IPS-20b (cell line): ENCODE measurements around the gene ALOX15B.
"Not testable (repeated sequence)": the region's sequence is repeated elsewhere in the genome, so short reads cannot be mapped to it uniquely, and the experiment has no call there.

Source experiments
- H3K27ac ChIP-seq: one replicate; pipeline ENCODE4 v1.5.1; 2013; ENCODE audit warnings: low read length
- H3K27me3 ChIP-seq: 2 replicates; pipeline ENCODE4 v1.6.1; 2013; ENCODE audit warnings: mild to moderate bottlenecking, low read length, inconsistent platforms; ENCODE audit not compliant: insufficient read depth
- H3K36me3 ChIP-seq: 2 replicates; pipeline ENCODE4 v1.6.1; 2013; ENCODE audit warnings: low read depth, mild to moderate bottlenecking, inconsistent platforms, low read length, moderate library complexity; ENCODE audit not compliant: insufficient read depth
- H3K4me1 ChIP-seq: 2 replicates; pipeline ENCODE4 v1.6.1; 2013; ENCODE audit warnings: mild to moderate bottlenecking, control low read depth, inconsistent platforms, low read length, moderate library complexity; ENCODE audit not compliant: insufficient read depth
- H3K4me3 ChIP-seq: 2 replicates; pipeline ENCODE4 v1.5.1; 2013; ENCODE audit warnings: mild to moderate bottlenecking, low read length, inconsistent platforms
- H3K9ac ChIP-seq: 2 replicates; pipeline ENCODE4 v1.6.1; 2013; ENCODE audit warnings: low read depth, mild to moderate bottlenecking, inconsistent platforms, low read length, moderate library complexity
- H3K9me3 ChIP-seq: 2 replicates; pipeline ENCODE4 v1.6.1; 2013; ENCODE audit warnings: mild to moderate bottlenecking, low read depth, low read length, inconsistent platforms; ENCODE audit not compliant: insufficient read depth

ALOX15B gene

GRCh38 chr17:8059131-8059530, 20.3 kb downstream of the ALOX15B start:
- Histone ChIP-seq H3K9me3 (no peaks in the 10 kb centered on the region), H3K27ac (no peak overlapping the region), H3K9ac (no peak overlapping the region), H3K4me3 (no peak overlapping the region), H3K4me1 (peaks cover 22% of the 10 kb centered on the region), H3K36me3 (no peaks in the 10 kb centered on the region), H3K27me3 (peaks cover 70% of the 10 kb centered on the region)

- Histone ChIP-seq H3K27ac (no peak overlapping the region), H3K36me3 (no peaks in the 10 kb centered on the region), H3K9ac (no peak overlapping the region), H3K4me1 (peaks cover 26% of the 10 kb centered on the region), H3K9me3 (no peaks in the 10 kb centered on the region), H3K27me3 (peaks cover 82% of the 10 kb centered on the region), H3K4me3 (no peak overlapping the region)
Measured at GRCh38 chr17:8060274-8060673, 21.4 kb downstream of the ALOX15B start.

- Histone ChIP-seq H3K4me3 (peak overlapping the region; percentile 36; the same call in 1 of the 2 replicates), H3K27me3 (peaks cover 81% of the 10 kb centered on the region), H3K9ac (peak overlapping the region; percentile 21; the same call in 1 of the 2 replicates), H3K4me1 (peaks cover 26% of the 10 kb centered on the region)
- not testable (repeated sequence) for H3K27ac ChIP-seq, H3K36me3 ChIP-seq, H3K9me3 ChIP-seq
Measured at GRCh38 chr17:8061851-8062250, 23.0 kb downstream of the ALOX15B start.

- H3K4me3 ChIP-seq = peak overlapping the region; percentile 44
- peaks cover 81% of the 10 kb centered on the region for H3K27me3 ChIP-seq
- no peaks in the 10 kb centered on the region for H3K36me3 ChIP-seq
- H3K9me3 ChIP-seq = no peaks in the 10 kb centered on the region
- H3K9ac ChIP-seq = peak overlapping the region; percentile 14; the same call in 1 of the 2 replicates
- H3K27ac ChIP-seq = no peak overlapping the region
- peaks cover 26% of the 10 kb centered on the region for H3K4me1 ChIP-seq
Measured at GRCh38 chr17:8062435-8062806, 23.6 kb downstream of the ALOX15B start.

- H3K27ac ChIP-seq = no peak overlapping the region
Measured at GRCh38 chr17:8062807-8063483, 24.1 kb downstream of the ALOX15B start.

GRCh38 chr17:8063761-8064534, 25.1 kb downstream of the ALOX15B start:
- Histone ChIP-seq H3K36me3 (no peaks in the 10 kb centered on the region), H3K9ac (no peak overlapping the region), H3K9me3 (no peaks in the 10 kb centered on the region), H3K4me3 (peak overlapping the region; percentile 44), H3K4me1 (peaks cover 26% of the 10 kb centered on the region), H3K27ac (no peak overlapping the region), H3K27me3 (peaks cover 84% of the 10 kb centered on the region)

More at GRCh38 chr17:8062807-8063483, 24.1 kb downstream of the ALOX15B start:
- Histone ChIP-seq H3K4me1 (peaks cover 26% of the 10 kb centered on the region), H3K36me3 (no peaks in the 10 kb centered on the region), H3K4me3 (peak overlapping the region; percentile 44), H3K9ac (peak overlapping the region; percentile 14; the same call in 1 of the 2 replicates), H3K27me3 (peaks cover 81% of the 10 kb centered on the region), H3K9me3 (no peaks in the 10 kb centered on the region)

- Histone ChIP-seq H3K4me3 (peak overlapping the region; percentile 32; the same call in 1 of the 2 replicates), H3K27me3 (peaks cover 84% of the 10 kb centered on the region), H3K4me1 (peaks cover 26% of the 10 kb centered on the region), H3K9me3 (no peaks in the 10 kb centered on the region), H3K27ac (no peak overlapping the region), H3K9ac (no peak overlapping the region), H3K36me3 (no peaks in the 10 kb centered on the region)
Measured at GRCh38 chr17:8064561-8065019, 25.7 kb downstream of the ALOX15B start.

- H3K4me3 ChIP-seq = no peak overlapping the region
- H3K27ac ChIP-seq = no peak overlapping the region
- H3K9ac ChIP-seq = no peak overlapping the region
- no peaks in the 10 kb centered on the region for H3K9me3 ChIP-seq
- peaks cover 85% of the 10 kb centered on the region for H3K27me3 ChIP-seq
- no peaks in the 10 kb centered on the region for H3K36me3 ChIP-seq
- peaks cover 16% of the 10 kb centered on the region for H3K4me1 ChIP-seq
Measured at GRCh38 chr17:8066841-8067775, 28.2 kb downstream of the ALOX15B start.

- Histone ChIP-seq H3K9ac (no peak overlapping the region), H3K4me1 (peaks cover 11% of the 10 kb centered on the region), H3K36me3 (no peaks in the 10 kb centered on the region), H3K9me3 (no peaks in the 10 kb centered on the region), H3K27me3 (peaks cover 85% of the 10 kb centered on the region), H3K27ac (no peak overlapping the region), H3K4me3 (no peak overlapping the region)
Measured at GRCh38 chr17:8067806-8068205, 28.9 kb downstream of the ALOX15B start.

GRCh38 chr17:8068736-8069586, 30.1 kb downstream of the ALOX15B start:
- Histone ChIP-seq H3K9me3 (no peaks in the 10 kb centered on the region), H3K27me3 (peaks cover 86% of the 10 kb centered on the region), H3K27ac (no peak overlapping the region), H3K9ac (no peak overlapping the region), H3K4me1 (peaks cover 4% of the 10 kb centered on the region; the same call in 1 of the 2 replicates), H3K4me3 (no peak overlapping the region), H3K36me3 (no peaks in the 10 kb centered on the region)

- Histone ChIP-seq H3K4me1 (peaks cover 1% of the 10 kb centered on the region; the same call in 1 of the 2 replicates), H3K36me3 (no peaks in the 10 kb centered on the region), H3K9ac (no peak overlapping the region), H3K27ac (no peak overlapping the region), H3K9me3 (no peaks in the 10 kb centered on the region), H3K4me3 (no peak overlapping the region), H3K27me3 (peaks cover 88% of the 10 kb centered on the region)
Measured at GRCh38 chr17:8069587-8069860, 30.7 kb downstream of the ALOX15B start.
